Tibial nerve (tissue), 4 donors: ENCODE data around the gene TMEM250. TPM values are rescaled to one million over a fixed set of nuclear protein-coding genes. Genes with fewer than 3 reads are reported as not detected.

Experiments
- DNase-seq, 2 donors: peaks; one replicate each; pipeline ENCODE4 v3.0.0-alpha.2; 2019; ENCODE audit warnings: low spot score in 2 of 2
- H3K27ac ChIP-seq, 4 donors: fragments of 200-600 bp; sonication (generic) in 3 of 4; one replicate each; pipeline ENCODE4 v1.5.1; 2017 to 2019; ENCODE audit warnings: mild to moderate bottlenecking in 1 of 4
- H3K27me3 ChIP-seq, 2 donors: fragments of 200-600 bp; sonication (generic) in 1 of 2; one replicate each; pipeline versions ENCODE4 v1.5.1 to v1.6.0; 2017 to 2019
- H3K36me3 ChIP-seq, 3 donors: fragments of 200-600 bp; sonication (generic); one replicate each; pipeline ENCODE4 v1.5.1; 2018 to 2019
- H3K4me1 ChIP-seq, 4 donors: fragments of 200-600 bp; sonication (generic) in 3 of 4; one replicate each; pipeline ENCODE4 v1.5.1; 2017 to 2019
- H3K4me3 ChIP-seq, 4 donors: fragments of 200-600 bp; sonication (generic) in 3 of 4; one replicate each; pipeline ENCODE4 v1.5.1; 2017 to 2019; ENCODE audit warnings: mild to moderate bottlenecking in 1 of 4, moderate library complexity in 1 of 4
- H3K9me3 ChIP-seq, 4 donors: fragments of 200-600 bp; sonication (generic) in 3 of 4; one replicate each; pipeline ENCODE4 v1.5.1; 2017 to 2019
- EP300 ChIP-seq, 2 donors: sonication (generic); formaldehyde crosslinking; IDR thresholded peaks; one replicate each; pipeline ENCODE4 v1.6.1; 2017; ENCODE audit warnings: antibody characterized with exemption in 2 of 2, mild to moderate bottlenecking in 1 of 2
- POLR2A ChIP-seq, 2 donors: fragments of 450-650 bp; IDR thresholded peaks; one replicate each; pipeline ENCODE4 v1.6.1; 2017; ENCODE audit warnings: antibody characterized with exemption in 2 of 2, mild to moderate bottlenecking in 2 of 2, moderate library complexity in 2 of 2
- WGBS, 2 donors: methylation state at CpG; one replicate each; pipeline ENCODE4 v1.1.5; 2018; 5-methylcytosine and 5-hydroxymethylcytosine counted together
- total RNA-seq, 4 donors: library from RNA; depleted of rRNA; stranded (reverse); fragments of >200 nt; gene quantifications; one replicate each; pipeline ENCODE4 v1.1.0, GENCODE V29; 2016
- TF ChIP-seq, protein P1 (sequence below), 5 experiments: fragments of 200-600 bp in 3 of 5; fragments of 450-650 bp in 2 of 5; sonication (generic) in 3 of 5; IDR thresholded peaks; one replicate each; pipeline ENCODE4 v1.5.1; 2016 to 2019; ENCODE audit warnings: antibody characterized with exemption in 5 of 5, mild to moderate bottlenecking in 3 of 5, moderate library complexity in 2 of 5

Gene TMEM250
- total RNA-seq, 4 donors from 2014 or later, result 24.3 to 47.7 (median 26.6) TPM

DNA sequence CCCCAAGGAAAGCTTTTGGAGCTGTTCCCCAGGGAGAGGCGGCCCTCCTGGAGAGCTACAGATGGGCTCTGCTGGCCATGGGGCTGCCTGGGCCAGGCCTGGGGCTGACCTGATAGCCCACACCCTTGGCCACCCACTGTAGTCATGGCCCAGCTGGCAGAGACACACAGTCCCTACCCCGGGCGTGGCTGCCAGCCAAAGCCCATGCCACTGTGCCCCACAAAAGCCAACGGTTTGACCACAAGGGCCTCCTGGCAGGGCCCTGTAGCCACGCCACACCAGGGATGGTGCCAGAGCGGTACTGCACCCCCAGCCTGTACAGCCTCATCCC is 38.8 kb downstream of the TMEM250 start:
- H3K27ac ChIP-seq, result peak overlapping the region in 3 of 4 donors; percentile 38 to 86 (median 72)
- DNase-seq, result no peak
- WGBS, 2 donors, result 43 to 65% methylated on average over 5 to 6 of the region's 6 CpGs

DNA sequence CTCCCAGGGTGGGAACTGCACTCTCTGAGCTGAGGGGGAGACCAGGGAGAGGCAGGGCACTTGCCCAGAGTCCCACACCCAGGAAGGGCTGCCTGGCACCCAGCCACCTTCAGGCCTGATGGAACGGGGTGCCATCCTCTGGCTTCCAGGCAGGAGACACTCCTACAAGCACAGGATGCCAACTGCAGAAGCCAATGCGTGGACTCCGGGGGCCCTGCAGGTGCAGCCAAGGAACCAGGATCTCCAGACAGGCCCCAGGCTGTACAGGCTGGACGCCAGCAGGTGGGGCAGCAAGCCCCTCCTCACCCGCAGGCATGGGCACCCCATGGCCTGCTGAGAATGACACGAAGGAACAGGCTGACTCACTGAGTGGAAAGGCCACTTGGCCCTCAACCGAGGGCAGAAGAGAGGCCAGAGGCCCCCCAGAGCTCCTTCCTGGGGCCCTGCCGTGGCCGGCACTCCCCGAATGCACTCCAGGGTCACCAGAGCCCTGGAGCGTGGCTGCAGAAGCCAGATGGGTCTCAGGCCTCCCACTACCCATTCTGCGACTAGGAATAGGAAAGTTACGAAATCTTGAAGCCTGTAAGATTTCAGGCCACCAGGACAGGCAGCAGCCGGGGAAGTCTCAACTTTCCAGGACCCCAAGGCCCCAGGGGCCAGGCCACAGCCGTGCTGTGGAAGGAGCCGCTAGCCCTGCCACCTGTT is 39.3 kb downstream of the TMEM250 start:
- DNase-seq, result no peak
- TF ChIP-seq, protein P1, sequence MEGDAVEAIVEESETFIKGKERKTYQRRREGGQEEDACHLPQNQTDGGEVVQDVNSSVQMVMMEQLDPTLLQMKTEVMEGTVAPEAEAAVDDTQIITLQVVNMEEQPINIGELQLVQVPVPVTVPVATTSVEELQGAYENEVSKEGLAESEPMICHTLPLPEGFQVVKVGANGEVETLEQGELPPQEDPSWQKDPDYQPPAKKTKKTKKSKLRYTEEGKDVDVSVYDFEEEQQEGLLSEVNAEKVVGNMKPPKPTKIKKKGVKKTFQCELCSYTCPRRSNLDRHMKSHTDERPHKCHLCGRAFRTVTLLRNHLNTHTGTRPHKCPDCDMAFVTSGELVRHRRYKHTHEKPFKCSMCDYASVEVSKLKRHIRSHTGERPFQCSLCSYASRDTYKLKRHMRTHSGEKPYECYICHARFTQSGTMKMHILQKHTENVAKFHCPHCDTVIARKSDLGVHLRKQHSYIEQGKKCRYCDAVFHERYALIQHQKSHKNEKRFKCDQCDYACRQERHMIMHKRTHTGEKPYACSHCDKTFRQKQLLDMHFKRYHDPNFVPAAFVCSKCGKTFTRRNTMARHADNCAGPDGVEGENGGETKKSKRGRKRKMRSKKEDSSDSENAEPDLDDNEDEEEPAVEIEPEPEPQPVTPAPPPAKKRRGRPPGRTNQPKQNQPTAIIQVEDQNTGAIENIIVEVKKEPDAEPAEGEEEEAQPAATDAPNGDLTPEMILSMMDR (IDR thresholded peaks at IDR 0.05), result no peak
- TF ChIP-seq EP300 (IDR thresholded peaks at IDR 0.05), result no peak
- no peak for TF ChIP-seq POLR2A (IDR thresholded peaks at IDR 0.05)

More for the DNA sequence above, 38.8 kb downstream of the TMEM250 start:
- H3K4me3 ChIP-seq, result no peak overlapping the region
- TF ChIP-seq, protein P1 (IDR thresholded peaks at IDR 0.05), result no peak
- TF ChIP-seq POLR2A (IDR thresholded peaks at IDR 0.05), result no peak
- no peak for TF ChIP-seq EP300 (IDR thresholded peaks at IDR 0.05)
- H3K4me1 ChIP-seq, result peaks cover 0 to 89% (median 20%) of the 10 kb centered on the region in 4 donors
- no peaks in the 10 kb centered on the region for H3K9me3 ChIP-seq
- no peaks in the 10 kb centered on the region for H3K27me3 ChIP-seq
- peaks cover 0 to 31% (median 0%) of the 10 kb centered on the region in 3 donors for H3K36me3 ChIP-seq

DNA sequence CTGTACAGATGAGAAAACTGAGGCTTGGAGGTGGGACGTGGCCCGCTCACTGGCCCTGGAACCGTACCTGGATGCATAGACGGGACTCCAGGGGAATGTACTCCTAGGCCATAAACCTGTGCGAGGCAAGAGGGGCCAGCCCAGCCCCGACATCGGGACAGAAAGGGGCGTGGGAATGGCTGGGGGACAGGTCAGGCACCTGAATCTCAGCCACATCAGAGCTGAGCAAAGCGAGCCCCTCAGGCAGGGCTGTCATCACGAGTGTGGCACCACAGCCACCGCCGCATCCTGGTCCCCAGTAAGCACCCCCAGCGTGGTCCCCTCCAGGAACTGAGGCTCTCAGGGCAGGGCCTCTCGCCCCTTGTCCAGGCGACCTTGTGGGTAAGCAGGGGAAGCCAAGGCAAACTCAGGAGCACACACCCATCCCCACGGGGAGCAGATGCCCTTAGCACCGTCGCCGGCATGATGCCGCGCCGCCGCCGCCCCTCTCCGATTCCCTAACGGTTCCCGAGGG is 40.1 kb downstream of the TMEM250 start:
- Histone ChIP-seq H3K27me3 (no peaks in the 10 kb centered on the region), H3K36me3 (peaks cover 0 to 28% (median 0%) of the 10 kb centered on the region in 3 donors), H3K27ac (peak overlapping the region in 2 of 4 donors; percentile 72 to 86), H3K9me3 (no peaks in the 10 kb centered on the region), H3K4me3 (no peak overlapping the region), H3K4me1 (peaks cover 0 to 78% (median 20%) of the 10 kb centered on the region in 4 donors)
- 79% methylated on average over 24 to 27 of the region's 27 CpGs for WGBS, 2 donors
- no peak for TF ChIP-seq POLR2A (IDR thresholded peaks at IDR 0.05)
- no peak for TF ChIP-seq EP300 (IDR thresholded peaks at IDR 0.05)
- TF ChIP-seq, protein P1 (IDR thresholded peaks at IDR 0.05), result no peak
- DNase-seq, result no peak

More for the DNA sequence above, 39.3 kb downstream of the TMEM250 start:
- H3K27ac ChIP-seq, result peak overlapping the region in 3 of 4 donors; percentile 38 to 86 (median 72)
- no peaks in the 10 kb centered on the region for H3K27me3 ChIP-seq
- H3K9me3 ChIP-seq, result no peaks in the 10 kb centered on the region
- H3K4me3 ChIP-seq, result no peak overlapping the region
- H3K4me1 ChIP-seq, result peaks cover 0 to 84% (median 20%) of the 10 kb centered on the region in 4 donors
- H3K36me3 ChIP-seq, result peaks cover 0 to 36% (median 0%) of the 10 kb centered on the region in 3 donors
- 34 to 49% methylated on average over 14 to 15 of the region's 16 CpGs for WGBS, 2 donors

DNA sequence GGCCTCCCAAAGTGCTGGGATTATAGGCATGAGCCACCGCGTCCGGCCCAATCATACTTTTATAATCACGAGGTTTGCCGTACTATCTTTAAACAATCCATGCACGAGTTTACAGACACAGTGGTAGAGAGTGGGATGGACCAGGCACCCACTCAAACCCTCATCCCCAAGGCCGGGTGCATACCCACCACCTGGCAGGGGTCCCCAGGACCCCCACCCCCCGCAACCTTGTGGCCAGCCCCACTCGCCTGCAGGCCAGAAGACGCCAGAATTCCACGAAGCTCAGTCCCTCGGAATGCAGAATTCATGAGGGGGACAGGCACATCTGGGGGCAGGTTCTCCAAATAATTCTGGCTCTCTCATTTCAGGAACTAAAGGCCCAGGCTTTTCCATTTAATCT is 40.7 kb downstream of the TMEM250 start:
- H3K27ac ChIP-seq, result peak overlapping the region in 1 of 4 donors; percentile 72
- DNase-seq, result no peak
- 79 to 85% methylated on average over 11 to 12 of the region's 12 CpGs for WGBS, 2 donors

More for the DNA sequence above, 40.7 kb downstream of the TMEM250 start:
- no peak for TF ChIP-seq EP300 (IDR thresholded peaks at IDR 0.05)
- no peak for TF ChIP-seq POLR2A (IDR thresholded peaks at IDR 0.05)
- TF ChIP-seq, protein P1 (IDR thresholded peaks at IDR 0.05), result no peak
- Histone ChIP-seq H3K4me3 (no peak overlapping the region), H3K36me3 (peaks cover 0 to 23% (median 0%) of the 10 kb centered on the region in 3 donors), H3K4me1 (peaks cover 0 to 72% (median 20%) of the 10 kb centered on the region in 4 donors), H3K27me3 (no peaks in the 10 kb centered on the region), H3K9me3 (no peaks in the 10 kb centered on the region)
